Esophagus squamous epithelium (tissue), 5 donors: ENCODE data around the gene GPAT3. TPM values are rescaled to one million over a fixed set of nuclear protein-coding genes. Genes with fewer than 3 reads are reported as not detected.

Experiments used
- DNase-seq: peaks from one replicate; lab custom pipeline; 2025; lab: John Stamatoyannopoulos, UW
- H3K27ac ChIP-seq, 4 donors: fragments of 200-600 bp; sonication (generic); one replicate each; pipeline ENCODE4 v1.5.1; 2016 to 2019; ENCODE audit warnings: mild to moderate bottlenecking in 1 of 4
- H3K27me3 ChIP-seq, 4 donors: fragments of 200-600 bp; sonication (generic); 1 replicate in 3 of 4; 2 replicates in 1 of 4; pipeline versions ENCODE4 v1.5.1 to v1.6.0; 2017 to 2021; ENCODE audit warnings: antibody characterized with exemption in 1 of 4
- H3K36me3 ChIP-seq, 3 donors: fragments of 200-600 bp; sonication (generic); one replicate each; pipeline ENCODE4 v1.5.1; 2016 to 2019
- H3K4me1 ChIP-seq, 3 donors: fragments of 200-600 bp; sonication (generic); one replicate each; pipeline ENCODE4 v1.5.1; 2017 to 2019
- H3K4me3 ChIP-seq, 4 donors: fragments of 200-600 bp; sonication (generic); 1 replicate in 3 of 4; 2 replicates in 1 of 4; pipeline ENCODE4 v1.5.1; 2016 to 2019; ENCODE audit warnings: mild to moderate bottlenecking in 2 of 4, moderate library complexity in 1 of 4
- H3K9me3 ChIP-seq, 3 donors: fragments of 200-600 bp; sonication (generic); one replicate each; pipeline ENCODE4 v1.5.1; 2016 to 2019
- POLR2A ChIP-seq, 4 donors: fragments of 450-650 bp; IDR thresholded peaks; one replicate each; pipeline ENCODE4 v1.6.1; 2017; ENCODE audit warnings: antibody characterized with exemption in 4 of 4, mild to moderate bottlenecking in 4 of 4, moderate library complexity in 3 of 4
- WGBS, 2 donors: methylation state at CpG; one replicate each; pipeline ENCODE4 v1.1.5; 2018; 5-methylcytosine and 5-hydroxymethylcytosine counted together
- intact Hi-C: fragments of 100-400 bp; cut with DNase I; formaldehyde crosslinking; loops from one replicate; pipeline ENCODE4 v1.15.0; 2022
- total RNA-seq, 4 donors: library from RNA; depleted of rRNA; stranded (reverse); fragments of >200 nt; gene quantifications; one replicate each; pipeline ENCODE4 v1.1.0, GENCODE V29; 2016
- TF ChIP-seq, protein P1 (sequence below), 6 experiments: fragments of 450-650 bp in 4 of 6; fragments of 200-600 bp in 2 of 6; sonication (generic) in 2 of 6; IDR thresholded peaks; one replicate each; pipeline ENCODE4 v1.5.1; 2016 to 2019; ENCODE audit warnings: antibody characterized with exemption in 6 of 6, mild to moderate bottlenecking in 4 of 6, moderate library complexity in 4 of 6
- donor health status: DM: yes; HTN: yes; CAD: no.

Gene GPAT3
- total RNA-seq, 4 donors from 2014 or later = 3.3 to 7.2 (median 4.2) TPM

DNA sequence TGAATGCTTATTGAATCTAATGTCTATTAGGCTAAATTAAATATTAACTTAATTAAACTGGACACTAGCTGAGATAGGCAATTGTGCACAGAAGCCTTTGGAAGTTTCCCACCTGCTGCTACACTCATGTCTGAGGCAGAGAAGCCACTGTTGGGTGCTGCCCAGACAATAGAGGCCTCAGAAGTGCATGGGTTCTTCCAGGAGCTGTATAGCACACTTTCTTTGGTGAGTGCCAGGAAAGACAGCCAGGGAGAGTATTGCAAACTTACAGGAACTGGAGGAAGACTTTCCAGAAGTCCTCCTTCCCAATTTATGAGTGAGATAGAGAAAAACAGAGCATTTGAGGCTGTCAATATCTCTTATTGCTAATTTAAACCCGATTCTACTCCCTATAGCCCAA, 89.9 kb downstream of the GPAT3 start:
- Histone ChIP-seq H3K36me3 (no peaks in the 10 kb centered on the region), H3K9me3 (peaks cover 0 to 22% (median 16%) of the 10 kb centered on the region in 3 donors), H3K4me1 (peaks cover 0 to 12% (median 11%) of the 10 kb centered on the region in 3 donors), H3K4me3 (no peak overlapping the region), H3K27me3 (no peaks in the 10 kb centered on the region), H3K27ac (no peak overlapping the region)
- no peak for TF ChIP-seq POLR2A (IDR thresholded peaks at IDR 0.05)
- intact Hi-C loops = no loop called here
- WGBS, 2 donors = 69 to 91% methylated on average over 1 of the region's 1 CpG
- DNase-seq = no peak

DNA sequence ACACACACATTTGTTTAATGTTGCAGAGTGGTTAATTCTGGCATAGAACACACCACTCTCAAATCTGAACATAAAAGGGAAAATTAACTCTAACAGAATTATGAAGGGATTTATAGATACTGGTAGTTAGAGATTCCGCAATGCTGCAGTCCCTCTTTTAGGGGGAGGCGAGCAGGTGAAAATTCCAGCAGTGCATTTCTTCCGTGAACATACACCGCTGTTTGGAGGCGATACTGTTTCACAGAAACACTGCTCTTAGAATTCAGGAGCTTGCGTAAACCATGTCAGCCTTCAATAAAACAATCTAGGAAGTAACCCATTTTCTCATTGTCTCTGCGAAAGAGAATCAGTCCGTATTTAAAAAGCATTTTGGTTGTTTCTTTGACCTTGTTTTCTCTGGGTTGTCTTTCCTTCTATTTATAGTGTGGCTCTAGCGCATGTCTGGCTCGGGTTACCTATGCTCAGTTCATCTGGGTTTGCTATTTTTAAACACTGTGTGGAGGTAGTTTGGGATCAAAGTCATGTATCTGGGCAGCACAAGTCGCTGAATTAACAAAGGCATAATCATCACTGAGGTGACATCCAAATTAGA, 90.4 kb downstream of the GPAT3 start:
- Histone ChIP-seq H3K36me3 (no peaks in the 10 kb centered on the region), H3K27ac (no peak overlapping the region), H3K4me1 (peaks cover 0 to 16% (median 15%) of the 10 kb centered on the region in 3 donors), H3K4me3 (no peak overlapping the region), H3K9me3 (peaks cover 0 to 19% (median 15%) of the 10 kb centered on the region in 3 donors), H3K27me3 (no peaks in the 10 kb centered on the region)
- 71 to 72% methylated on average over 11 of the region's 11 CpGs for WGBS, 2 donors
- TF ChIP-seq, protein P1, sequence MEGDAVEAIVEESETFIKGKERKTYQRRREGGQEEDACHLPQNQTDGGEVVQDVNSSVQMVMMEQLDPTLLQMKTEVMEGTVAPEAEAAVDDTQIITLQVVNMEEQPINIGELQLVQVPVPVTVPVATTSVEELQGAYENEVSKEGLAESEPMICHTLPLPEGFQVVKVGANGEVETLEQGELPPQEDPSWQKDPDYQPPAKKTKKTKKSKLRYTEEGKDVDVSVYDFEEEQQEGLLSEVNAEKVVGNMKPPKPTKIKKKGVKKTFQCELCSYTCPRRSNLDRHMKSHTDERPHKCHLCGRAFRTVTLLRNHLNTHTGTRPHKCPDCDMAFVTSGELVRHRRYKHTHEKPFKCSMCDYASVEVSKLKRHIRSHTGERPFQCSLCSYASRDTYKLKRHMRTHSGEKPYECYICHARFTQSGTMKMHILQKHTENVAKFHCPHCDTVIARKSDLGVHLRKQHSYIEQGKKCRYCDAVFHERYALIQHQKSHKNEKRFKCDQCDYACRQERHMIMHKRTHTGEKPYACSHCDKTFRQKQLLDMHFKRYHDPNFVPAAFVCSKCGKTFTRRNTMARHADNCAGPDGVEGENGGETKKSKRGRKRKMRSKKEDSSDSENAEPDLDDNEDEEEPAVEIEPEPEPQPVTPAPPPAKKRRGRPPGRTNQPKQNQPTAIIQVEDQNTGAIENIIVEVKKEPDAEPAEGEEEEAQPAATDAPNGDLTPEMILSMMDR (IDR thresholded peaks at IDR 0.05) = no peak
- intact Hi-C loops = no loop called here
- no peak for DNase-seq

DNA sequence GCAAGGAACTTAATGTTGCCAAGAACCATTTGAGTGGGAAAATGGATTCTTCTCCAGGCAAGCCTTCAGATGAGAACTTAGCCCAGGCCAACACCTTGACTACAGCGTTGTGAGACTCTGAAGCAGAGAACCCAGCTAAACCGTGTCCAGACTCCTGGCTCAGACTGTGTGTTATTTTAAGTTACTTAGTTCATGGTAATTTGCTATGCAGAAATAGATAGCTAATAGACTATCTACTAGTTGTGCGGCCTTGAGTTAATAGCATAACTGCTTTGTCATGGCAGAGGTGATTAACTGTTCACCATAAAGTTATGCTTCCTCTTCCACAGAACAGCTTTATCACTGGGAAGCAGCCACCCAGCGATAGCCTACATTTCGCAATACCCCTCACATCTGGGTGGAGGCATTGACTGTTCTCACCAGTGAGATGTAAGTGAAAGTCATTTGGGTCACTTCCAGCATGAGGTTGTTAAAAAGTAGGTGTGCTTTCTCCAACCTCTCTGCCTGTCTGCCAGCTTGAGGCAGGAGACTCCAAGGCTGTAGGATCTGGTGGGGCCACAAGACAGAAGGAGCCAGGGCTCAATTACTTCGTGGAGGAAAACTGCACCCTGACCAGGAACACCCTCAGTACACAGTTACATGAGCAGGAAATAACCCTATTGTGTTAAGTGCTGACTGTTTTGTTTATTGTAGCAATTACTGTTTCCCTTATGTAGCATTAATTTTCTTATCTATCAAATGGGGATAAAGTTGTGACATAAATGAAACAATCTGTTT, 94.2 kb downstream of the GPAT3 start:
- 22 to 53% methylated on average over 5 to 6 of the region's 6 CpGs for WGBS, 2 donors
- peaks cover 0 to 16% (median 15%) of the 10 kb centered on the region in 3 donors for H3K4me1 ChIP-seq
- no peaks in the 10 kb centered on the region for H3K27me3 ChIP-seq
- DNase-seq = no peak
- peak overlapping the region in 1 of 4 donors; percentile 2 for H3K4me3 ChIP-seq
- intact Hi-C loops = no loop called here
- H3K9me3 ChIP-seq = no peaks in the 10 kb centered on the region
- H3K27ac ChIP-seq = peak overlapping the region; percentile 34 to 55 (median 44)
- H3K36me3 ChIP-seq = no peaks in the 10 kb centered on the region
- TF ChIP-seq, protein P1 (IDR thresholded peaks at IDR 0.05) = no peak
- TF ChIP-seq POLR2A (IDR thresholded peaks at IDR 0.05) = no peak

DNA sequence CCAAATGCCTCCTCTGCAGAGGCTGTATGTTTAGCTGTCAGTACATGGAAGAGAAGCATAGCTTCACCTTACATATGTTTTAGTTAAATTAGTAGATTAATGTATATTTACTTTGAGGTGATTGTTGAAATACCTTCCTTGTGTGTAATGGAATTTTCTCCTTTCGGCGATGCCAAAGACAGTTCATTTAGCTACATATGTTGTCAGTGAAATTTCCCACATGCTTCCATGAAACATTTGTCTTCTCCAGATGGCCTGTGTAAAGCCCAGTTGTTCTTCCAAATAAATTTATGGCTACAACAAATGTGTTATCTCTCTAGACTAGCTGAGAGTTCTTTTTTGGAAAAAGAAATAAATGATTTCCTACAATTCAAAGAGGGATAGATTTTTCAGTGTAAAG, 95.2 kb downstream of the GPAT3 start:
- no peak overlapping the region for H3K4me3 ChIP-seq
- WGBS, 2 donors = 53 to 70% methylated on average over 2 of the region's 2 CpGs
- H3K27ac ChIP-seq = no peak overlapping the region
- no peaks in the 10 kb centered on the region for H3K9me3 ChIP-seq
- DNase-seq = no peak
- peaks cover 0 to 24% (median 15%) of the 10 kb centered on the region in 3 donors for H3K4me1 ChIP-seq
- TF ChIP-seq, protein P1 (IDR thresholded peaks at IDR 0.05) = no peak
- TF ChIP-seq POLR2A (IDR thresholded peaks at IDR 0.05) = no peak
- no peaks in the 10 kb centered on the region for H3K27me3 ChIP-seq
- no peaks in the 10 kb centered on the region for H3K36me3 ChIP-seq
- intact Hi-C loops = no loop called here

DNA sequence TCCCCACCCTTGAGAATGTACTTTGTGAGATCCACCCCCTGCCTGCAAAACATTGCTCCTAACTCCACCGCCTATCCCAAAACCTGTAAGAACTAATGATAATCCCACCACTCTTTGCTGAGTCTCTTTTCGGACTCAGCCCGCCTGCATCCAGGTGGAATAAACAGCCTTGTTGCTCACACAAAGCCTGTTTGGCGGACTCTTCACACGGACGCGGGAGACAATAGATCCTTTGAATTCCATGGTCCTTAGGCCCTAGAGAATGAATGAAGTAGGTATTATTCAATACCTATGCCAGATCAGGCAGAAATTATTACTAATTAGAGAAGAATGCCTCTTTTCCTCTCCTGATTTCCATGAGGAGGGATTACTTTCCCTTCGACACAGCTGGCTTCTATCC, 101.0 kb downstream of the GPAT3 start:
- H3K27ac ChIP-seq = no peak overlapping the region
- intact Hi-C loops = no loop called here
- no peaks in the 10 kb centered on the region for H3K27me3 ChIP-seq
- 87 to 89% methylated on average over 8 of the region's 8 CpGs for WGBS, 2 donors
- TF ChIP-seq, protein P1 (IDR thresholded peaks at IDR 0.05) = no peak
- no peak for TF ChIP-seq POLR2A (IDR thresholded peaks at IDR 0.05)
- H3K9me3 ChIP-seq = no peaks in the 10 kb centered on the region
- H3K4me1 ChIP-seq = peaks cover 0 to 8% (median 0%) of the 10 kb centered on the region in 3 donors
- no peak for DNase-seq
- no peak overlapping the region for H3K4me3 ChIP-seq
- no peaks in the 10 kb centered on the region for H3K36me3 ChIP-seq
